ENCODE measurements around the gene RBM47.
"Not testable (repeated sequence)": the region's sequence is repeated elsewhere in the genome, so short reads cannot be mapped to it uniquely, and the experiment has no call there.

RBM47 gene

DNA sequence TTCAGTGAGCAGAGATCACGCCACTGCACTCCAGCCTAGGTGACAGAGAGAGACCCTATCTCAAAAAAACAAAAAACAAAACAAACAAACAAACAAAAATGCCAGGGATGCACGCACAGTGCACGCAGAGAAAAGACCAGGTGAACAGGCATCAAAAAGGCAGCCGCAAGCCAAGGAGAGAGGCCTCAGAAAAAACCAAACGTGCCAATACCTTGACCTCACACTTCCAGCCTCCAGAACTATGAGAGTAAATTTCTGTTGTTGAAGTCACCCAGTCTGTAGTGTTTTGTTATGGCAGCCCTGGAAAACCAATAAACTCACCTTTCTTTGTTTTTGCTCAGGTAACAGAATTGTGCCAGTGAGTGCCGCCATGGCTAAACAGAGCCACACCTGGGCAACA is 228.6 kb downstream of the RBM47 start:
- no peak for DNase-seq

DNA sequence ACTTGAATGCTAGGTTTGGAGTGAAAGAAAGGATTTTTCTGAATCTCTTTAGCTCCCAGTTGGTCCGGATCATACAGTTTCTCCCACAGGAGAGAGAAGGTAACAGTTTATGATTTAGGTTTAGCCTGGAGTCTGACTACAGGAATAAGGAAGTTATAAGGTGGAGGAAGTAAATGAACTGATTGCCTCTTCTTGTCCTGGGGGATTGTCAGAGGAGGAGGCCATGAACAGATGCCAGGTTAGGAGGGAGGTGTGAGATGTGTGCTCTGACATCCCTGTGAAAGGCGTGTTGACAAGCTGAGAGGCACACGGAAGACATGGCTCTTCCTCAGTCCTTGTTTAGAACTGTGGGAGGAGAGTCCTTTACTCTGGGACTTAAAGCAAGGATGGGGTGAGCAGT is 230.1 kb downstream of the RBM47 start:
- no peak for DNase-seq

DNA sequence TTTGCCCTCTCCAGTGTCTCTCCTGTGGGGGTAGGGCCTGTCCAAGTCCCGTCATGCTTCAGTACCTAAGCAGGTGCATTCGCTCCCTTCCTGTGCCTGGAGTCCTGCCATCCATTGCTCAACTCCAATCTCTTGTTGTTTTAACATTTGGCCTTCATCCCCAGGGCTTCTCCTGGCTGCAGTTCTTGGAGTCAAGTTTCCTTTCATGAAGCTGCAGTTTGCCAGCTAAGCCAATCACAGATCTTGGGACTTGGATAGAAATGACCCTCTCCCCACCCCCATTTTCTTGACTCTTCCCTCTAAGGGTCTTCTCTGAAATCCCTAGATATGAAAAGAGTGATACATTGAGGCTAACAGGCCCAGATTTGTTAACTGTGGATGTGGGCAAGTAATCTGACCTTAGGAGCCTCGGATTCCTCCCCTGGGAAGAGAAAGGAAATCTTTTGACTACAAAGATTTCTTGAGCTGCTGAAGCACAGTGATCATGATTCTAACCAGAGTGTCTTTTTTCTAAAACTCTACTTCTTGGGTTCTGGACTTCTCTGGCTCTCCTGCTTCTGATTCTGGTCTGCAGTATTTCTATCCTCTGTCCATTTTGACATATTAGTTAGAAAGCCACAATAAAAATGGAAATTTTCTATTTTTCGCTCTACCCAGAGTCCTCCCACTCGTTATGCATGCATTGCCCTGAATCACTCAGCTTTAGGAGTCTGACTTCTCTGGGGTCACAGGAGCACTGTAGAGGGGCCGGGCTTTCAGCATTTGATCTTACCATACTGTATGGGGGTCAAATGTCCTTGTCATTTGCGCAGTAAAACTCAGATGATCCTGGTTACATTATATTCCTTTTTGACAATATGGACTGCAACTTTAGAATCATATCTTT is 233.5 kb downstream of the RBM47 start:
- no peak for DNase-seq

DNA sequence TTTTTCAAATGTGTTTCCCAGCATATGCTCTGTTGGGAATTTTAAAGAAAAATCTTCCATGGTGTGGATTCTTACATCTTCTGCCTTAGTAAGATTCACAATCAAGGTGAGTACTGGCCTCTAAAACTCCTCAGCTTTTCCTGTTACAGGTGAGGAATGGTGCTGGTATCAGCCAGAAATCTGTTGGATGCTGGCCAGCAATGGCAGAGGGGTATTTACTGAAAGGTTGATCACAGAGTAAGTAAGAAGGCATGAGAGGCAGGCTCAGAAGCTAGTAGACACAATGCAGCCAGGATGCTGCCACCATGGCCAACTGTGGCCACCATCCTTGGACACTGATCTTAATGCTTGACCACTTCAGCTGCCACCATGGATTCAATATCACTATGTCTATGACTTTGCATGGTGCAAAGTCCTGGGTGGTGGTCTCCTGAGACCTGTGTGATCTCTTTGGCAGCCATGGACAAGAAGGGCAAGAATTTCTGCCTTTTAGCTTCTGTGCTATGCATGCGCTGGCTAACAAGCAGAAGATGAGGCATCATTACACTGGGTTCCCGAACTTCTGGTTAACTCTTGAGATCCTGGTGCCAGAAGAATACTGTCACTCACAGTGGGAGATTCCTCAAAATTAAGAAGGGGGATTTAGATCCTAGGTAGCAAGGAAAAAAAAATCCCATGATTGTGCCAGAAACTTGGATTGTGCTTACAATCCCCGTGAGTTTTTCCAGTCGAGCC is 234.3 kb downstream of the RBM47 start:
- no peak for DNase-seq

DNA sequence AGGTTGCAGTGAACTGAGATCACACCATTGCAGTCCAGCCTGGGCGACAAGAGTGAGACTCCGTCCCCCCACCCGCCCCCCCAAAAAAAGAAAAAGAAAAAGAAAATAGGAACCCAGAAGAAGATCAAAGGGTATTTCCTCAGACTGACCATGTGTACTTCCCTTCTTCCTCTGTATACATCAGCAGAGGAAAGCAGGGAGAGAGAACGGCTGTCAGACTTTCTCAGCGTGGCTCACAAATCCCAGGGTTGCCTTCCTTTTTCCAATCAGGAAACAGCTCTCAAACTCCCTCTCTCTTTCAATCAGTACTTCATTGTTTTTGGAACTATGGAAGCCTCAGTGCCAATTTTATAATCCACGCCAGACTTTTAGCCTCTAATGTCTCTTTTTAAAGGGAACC is 235.4 kb downstream of the RBM47 start:
- no peak for DNase-seq

DNA sequence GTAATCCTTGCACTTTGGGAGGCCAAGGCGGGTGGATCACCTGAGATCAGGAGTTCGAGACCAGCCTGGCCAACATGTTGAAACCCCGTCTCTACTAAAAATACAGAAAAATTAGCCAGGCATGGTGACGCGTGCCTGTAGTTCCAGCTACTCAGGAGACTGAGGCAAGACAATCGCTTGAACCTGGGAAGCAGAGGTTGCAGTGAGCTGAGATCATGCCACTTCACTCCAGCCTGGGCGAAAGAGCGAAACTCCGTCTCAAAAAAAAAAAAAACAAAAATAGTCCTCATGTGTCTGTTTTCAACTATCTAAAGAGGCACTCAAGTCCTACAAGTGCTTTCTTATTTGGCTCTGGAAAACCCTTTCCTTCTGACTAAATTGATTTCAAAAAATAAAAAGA is 237.4 kb downstream of the RBM47 start:
- not testable (repeated sequence) for DNase-seq

DNA sequence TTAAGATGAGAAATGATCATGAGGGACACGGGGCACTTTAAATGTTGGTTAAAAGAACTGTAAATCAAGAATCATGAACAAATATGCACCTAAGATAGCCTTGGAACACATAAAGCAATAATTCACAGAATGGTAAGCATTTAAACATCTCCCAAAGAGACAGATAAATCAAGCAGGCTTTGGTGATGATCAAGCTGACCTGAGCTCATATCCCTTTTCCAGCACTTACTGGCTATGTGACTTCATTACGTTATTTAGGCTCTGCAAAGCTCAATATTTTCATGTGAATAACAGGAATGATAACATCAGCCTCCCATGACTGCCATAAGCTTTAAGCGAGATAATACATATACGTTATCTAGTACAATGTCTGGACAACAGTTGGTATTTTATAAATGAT is 239.7 kb downstream of the RBM47 start:
- no peak for DNase-seq

DNA sequence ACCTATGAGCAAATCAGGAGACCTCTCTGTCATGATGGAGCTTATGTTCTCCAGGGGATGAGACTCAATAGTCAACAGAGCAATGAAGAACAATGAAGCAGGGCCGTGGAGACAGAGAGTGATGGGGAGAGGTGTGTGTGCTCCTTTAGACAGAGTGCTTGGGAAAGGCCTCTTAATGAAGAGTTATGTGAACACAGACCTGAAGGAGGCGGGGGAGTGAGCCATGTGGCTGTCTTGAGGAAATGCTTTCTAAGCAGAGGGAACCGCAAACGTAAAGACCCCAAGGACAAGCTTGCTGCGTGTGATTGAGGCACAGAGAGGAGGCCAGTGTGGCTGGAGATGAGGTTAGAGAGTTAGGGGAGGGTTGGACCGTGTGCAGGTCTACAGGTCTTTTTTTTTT is 241.4 kb downstream of the RBM47 start:
- no peak for DNase-seq

DNA sequence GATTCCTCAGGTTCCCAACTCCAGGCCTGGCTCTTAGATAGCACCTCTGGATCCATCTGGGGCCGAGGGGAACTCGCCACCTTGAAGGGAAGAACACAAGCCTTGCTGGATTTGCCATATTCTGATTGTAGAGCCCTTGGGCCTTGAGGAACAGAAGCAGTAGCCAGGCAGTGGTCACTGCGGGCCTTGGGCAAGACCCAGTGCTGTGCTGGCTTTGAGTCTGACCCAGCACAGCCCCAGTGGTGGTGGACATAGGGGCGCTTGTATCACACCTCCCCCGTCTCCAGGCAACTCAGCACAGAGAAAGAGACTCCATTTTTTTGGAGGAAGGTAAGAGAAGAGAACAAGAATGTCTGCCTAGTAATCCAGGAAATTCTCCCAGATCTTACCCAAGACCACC is 249.0 kb downstream of the RBM47 start:
- no peak for DNase-seq

DNA sequence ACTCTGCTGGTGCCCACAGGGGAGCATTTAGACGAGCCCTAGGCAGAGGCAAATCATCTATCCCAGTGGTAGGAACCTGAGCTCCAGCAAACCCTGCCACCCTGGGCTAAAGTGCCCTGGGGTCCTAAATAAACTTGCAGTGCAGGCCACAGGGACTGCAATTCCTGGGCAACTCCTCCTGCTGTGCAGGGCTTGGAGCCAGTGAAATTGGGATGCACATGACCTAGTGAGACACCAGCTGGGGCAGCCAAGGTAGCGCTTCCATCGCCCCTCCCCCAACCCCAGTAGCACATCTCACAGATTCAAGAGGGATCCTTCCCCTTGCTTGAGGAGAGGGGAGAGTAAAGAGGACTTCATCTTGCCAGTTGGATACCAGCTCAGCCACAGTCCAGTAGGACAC is 250.4 kb downstream of the RBM47 start:
- no peak for DNase-seq

DNA sequence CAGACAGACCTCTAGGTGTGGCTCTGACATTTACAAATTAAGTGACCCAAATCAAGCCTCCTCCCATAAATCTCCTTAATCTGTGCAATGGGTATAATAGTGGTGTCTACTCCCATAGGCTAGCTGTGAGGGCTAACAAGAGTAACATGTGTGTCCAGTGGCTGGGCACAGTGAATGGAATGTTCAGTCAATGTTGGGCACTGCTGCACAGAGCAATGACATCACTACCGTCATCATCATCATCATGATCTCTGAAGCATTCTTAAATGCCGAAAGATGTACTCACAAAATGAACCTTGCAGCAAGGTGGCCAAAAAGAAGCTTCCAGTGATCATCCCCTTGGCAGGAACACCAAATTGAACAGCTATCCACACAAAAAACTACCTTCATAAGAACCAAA is 251.0 kb downstream of the RBM47 start:
- no peak for DNase-seq

DNA sequence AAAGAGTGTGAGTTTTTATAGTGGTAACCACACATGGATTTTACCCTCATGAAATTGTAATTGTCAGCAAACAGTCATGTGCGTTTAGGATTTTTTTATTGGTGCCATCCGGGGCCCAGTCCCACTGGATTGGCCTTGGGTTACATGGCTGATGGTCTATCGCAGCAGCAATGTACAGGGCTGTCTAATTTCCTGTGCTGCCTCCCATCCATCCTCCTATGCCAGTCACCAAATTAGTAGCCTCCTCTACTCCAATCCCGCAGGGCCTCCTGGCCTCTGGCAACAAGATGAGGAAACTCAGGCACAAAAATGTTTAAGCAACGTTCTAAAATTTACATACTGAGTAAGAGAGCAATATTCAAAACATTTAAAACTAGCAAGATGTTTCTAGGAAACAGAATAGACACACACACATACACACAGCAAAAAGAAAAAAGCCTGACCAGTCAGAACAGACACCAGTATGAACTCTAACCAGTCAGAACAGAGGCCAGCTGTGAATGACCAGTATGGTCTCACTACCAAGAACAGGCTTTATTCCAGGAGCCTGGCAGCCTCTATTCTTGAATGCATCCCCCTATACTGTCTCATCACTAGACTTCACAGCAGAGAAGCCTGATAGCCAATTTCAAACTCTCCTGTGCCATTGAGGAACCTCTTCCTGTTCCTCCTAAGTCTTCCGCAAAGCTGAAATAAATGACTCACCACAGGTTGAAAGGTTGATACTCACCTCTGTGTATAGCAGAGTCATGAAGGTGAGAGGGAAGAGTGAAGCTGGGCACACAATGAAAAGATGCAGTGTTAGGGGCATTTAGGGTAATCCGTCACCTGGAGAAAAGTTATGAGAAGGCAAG is 251.9 kb downstream of the RBM47 start:
- no peak for DNase-seq

DNA sequence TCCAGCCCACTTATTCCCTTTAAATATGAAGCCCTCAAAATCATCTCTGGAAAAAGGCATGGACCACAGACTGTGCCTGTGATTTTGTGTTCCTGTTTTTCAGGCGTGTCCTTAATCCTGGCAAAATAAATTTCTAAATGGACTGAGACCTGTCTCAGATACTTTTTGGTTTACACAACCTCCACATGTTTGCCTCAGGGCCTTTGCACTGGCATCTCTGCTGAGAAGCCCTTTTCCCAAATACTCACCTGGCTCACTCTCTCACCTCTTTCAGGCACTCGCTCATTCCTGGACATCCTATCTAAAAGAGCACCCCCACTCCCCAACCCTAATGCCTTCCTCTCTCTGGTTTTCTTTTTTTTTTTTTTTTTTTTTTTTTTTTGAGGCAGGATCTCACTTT is 254.0 kb downstream of the RBM47 start:
- no peak for DNase-seq

DNA sequence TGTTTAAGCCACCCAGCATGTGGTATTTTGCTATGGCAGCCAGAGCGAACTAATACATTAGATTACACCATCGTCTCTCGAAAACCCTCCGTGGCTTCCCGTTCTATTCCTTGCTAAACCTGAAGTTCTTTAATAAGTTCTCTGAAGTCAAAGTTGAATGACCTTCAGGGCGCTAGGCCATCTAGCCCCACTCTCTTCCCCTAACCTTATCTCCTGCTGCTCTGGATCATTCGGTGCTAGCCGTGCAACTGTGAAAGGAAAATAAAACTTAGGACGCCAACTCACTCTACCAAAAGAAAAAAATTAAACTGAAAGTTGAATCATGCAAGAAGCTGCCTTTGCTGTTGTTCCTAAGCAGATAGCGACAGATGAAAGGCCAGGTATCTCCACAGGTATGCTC is 254.6 kb downstream of the RBM47 start:
- DNase-seq, result no peak

DNA sequence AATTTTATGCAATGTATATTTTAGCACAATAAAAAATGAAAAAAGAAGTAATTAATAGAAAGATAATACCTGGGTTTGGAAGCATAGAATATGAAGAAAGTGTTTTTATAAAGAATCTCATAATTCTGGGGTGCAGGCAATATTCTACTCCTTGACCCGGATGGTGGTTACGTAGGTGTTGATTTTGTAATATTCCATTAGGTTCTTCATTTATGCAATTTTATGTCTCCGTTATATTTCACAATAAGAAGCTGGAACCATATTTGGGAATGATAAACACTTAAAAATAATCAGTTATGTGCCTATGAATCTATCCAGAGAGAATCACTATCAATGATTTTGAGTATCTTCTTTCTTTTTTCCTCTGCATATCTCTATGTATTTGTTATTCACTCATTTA is 256.0 kb downstream of the RBM47 start:
- no peak for DNase-seq

Data from CD4-positive, alpha-beta T cell treated with Interleukin-1 beta for 1 hour (primary cell).